DND-41 (cell line): ENCODE results near the gene NOC4L.

Experiments
- CTCF ChIP-seq: IDR thresholded peaks from 2 replicates; pipeline ENCODE4 v1.5.1; 2012; ENCODE audit warnings: borderline replicate concordance, low read length, moderate library complexity, mild to moderate bottlenecking; ENCODE audit not compliant: poor library complexity, severe bottlenecking; ENCODE audit errors: extremely low read depth
- EZH2 ChIP-seq: IDR thresholded peaks from 3 replicates; pipeline ENCODE4 v1.6.1; 2012; ENCODE audit warnings: borderline replicate concordance, low read depth, mild to moderate bottlenecking, moderate library complexity, low read length, inconsistent platforms; ENCODE audit not compliant: severe bottlenecking

GRCh38 chr12:132199101-132199500, 54.8 kb downstream of the NOC4L start:
- TF ChIP-seq CTCF (no peak), EZH2 (no peak)
